Bronchial epithelial cell (primary cell): Measurements from ENCODE around the gene MMEL1. TPM values are rescaled to one million over a fixed set of nuclear protein-coding genes. Genes with fewer than 3 reads are reported as not detected.
"Not testable (repeated sequence)": the region's sequence is repeated elsewhere in the genome, so short reads cannot be mapped to it uniquely, and the experiment has no call there.

ENCODE experiments used
- DNase-seq: peaks from one replicate; pipeline ENCODE4 v3.0.0-alpha.2; 2010; ENCODE audit warnings: low read depth
- FAIRE-seq: peaks from 2 replicates; lab custom pipeline; 2011; peaks lifted over from hg19 to GRCh38; lab: Jason Lieb, UNC
- H3K27me3 ChIP-seq: 2 replicates; pipeline ENCODE4 v1.5.1; 2011; ENCODE audit warnings: low read length; ENCODE audit not compliant: control insufficient read depth, insufficient read depth
- H3K36me3 ChIP-seq: 2 replicates; pipeline ENCODE4 v1.5.1; 2011; ENCODE audit warnings: low read length; ENCODE audit not compliant: control insufficient read depth, insufficient read depth
- H3K4me3 ChIP-seq: 2 replicates; pipeline ENCODE4 v1.5.1; 2011; ENCODE audit warnings: mild to moderate bottlenecking, low read depth, low read length, control low read depth
- total RNA-seq: library from RNA; depleted of rRNA; stranded (reverse); fragments of >200 nt; gene quantifications from 2 replicates; pipeline ENCODE4 v1.2.1, GENCODE V29; 2014
- TF ChIP-seq, protein P1 (sequence below): IDR thresholded peaks from 2 replicates; pipeline ENCODE4 v1.5.1; 2011; ENCODE audit warnings: mild to moderate bottlenecking, moderate library complexity, low read length, control low read depth, inconsistent platforms; ENCODE audit not compliant: insufficient read depth, severe bottlenecking

MMEL1 gene
- total RNA-seq, 1 donor from 2014 or later: not detected

DNA sequence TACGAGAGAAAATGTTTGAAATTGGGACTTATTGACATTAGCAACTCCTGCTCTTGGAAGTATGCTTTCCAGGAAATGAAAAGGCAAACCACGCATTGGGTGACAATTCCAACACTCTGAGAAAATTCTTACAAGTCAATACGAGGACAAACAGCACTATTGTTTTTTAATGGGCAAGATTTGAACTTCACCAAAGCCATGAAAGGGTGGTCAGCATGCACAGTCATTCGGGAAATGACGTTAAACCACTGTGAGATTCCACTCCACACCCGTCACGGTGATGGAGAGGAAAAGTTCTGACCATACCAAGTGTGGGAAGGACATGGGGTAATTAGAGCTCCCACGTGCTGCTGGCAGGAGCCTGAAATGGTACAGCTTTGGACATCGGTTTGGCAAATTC, 58.5 kb downstream of the MMEL1 start:
- peaks cover 1% of the 10 kb centered on the region for H3K27me3 ChIP-seq

GRCh38 chr1:2573250-2573920, 59.4 kb downstream of the MMEL1 start:
- TF ChIP-seq, protein P1, sequence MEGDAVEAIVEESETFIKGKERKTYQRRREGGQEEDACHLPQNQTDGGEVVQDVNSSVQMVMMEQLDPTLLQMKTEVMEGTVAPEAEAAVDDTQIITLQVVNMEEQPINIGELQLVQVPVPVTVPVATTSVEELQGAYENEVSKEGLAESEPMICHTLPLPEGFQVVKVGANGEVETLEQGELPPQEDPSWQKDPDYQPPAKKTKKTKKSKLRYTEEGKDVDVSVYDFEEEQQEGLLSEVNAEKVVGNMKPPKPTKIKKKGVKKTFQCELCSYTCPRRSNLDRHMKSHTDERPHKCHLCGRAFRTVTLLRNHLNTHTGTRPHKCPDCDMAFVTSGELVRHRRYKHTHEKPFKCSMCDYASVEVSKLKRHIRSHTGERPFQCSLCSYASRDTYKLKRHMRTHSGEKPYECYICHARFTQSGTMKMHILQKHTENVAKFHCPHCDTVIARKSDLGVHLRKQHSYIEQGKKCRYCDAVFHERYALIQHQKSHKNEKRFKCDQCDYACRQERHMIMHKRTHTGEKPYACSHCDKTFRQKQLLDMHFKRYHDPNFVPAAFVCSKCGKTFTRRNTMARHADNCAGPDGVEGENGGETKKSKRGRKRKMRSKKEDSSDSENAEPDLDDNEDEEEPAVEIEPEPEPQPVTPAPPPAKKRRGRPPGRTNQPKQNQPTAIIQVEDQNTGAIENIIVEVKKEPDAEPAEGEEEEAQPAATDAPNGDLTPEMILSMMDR: no peak
- FAIRE-seq (no peak), DNase-seq (no peak)

More for the DNA sequence above, 58.5 kb downstream of the MMEL1 start:
- no peak for DNase-seq
- H3K36me3 ChIP-seq: no peaks in the 10 kb centered on the region
- TF ChIP-seq, protein P1: no peak
- no peak overlapping the region for H3K4me3 ChIP-seq
- FAIRE-seq: no peak

DNA sequence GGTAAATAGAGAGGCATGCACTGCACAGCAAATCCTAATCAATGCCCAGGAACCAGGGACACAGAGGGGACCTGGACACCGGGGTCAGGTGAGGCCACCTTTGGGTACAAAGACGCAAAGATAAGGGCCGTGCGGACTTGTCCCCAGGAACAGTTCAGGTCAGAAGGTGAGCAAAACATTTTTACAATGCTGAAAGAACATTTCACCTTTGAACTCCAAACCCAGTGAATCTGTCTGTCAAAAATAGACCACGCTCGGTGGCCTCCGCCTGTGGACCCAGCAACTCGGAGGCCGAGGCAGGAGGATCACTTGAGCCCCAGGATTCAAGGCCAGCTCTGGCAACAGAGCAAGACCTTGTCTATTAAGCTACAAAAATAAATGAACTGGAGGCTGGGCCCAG, 61.5 kb downstream of the MMEL1 start:
- TF ChIP-seq, protein P1: no peak
- no peak for FAIRE-seq
- Histone ChIP-seq H3K36me3 (no peaks in the 10 kb centered on the region), H3K27me3 (no peaks in the 10 kb centered on the region), H3K4me3 (no peak overlapping the region)
- DNase-seq: no peak

More at GRCh38 chr1:2573250-2573920, 59.4 kb downstream of the MMEL1 start:
- Histone ChIP-seq H3K36me3 (no peaks in the 10 kb centered on the region), H3K27me3 (peaks cover 1% of the 10 kb centered on the region), H3K4me3 (no peak overlapping the region)

DNA sequence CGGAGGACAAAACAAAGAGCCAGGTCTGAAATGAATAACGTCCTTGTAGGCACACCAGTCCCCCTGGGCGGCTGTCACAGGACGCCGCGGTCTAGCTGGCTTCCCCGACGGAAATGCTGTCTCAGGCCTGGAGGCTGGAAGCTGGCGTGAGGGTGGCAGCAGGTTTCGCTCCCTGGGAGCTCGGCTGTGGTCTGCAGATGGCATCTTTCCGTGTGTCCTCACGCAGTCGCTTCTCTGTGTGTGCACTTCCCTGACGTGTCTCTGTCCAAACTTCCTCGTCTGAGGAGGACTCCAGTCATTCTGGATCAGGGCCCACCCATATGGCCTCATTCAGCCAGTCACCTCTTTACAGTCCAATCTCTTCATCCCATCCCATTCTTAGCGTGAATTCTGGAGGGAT, 62.5 kb downstream of the MMEL1 start:
- Histone ChIP-seq H3K4me3 (no peak overlapping the region), H3K27me3 (peaks cover 5% of the 10 kb centered on the region), H3K36me3 (no peaks in the 10 kb centered on the region)
- FAIRE-seq (no peak), DNase-seq (no peak)
- TF ChIP-seq, protein P1: no peak

GRCh38 chr1:2569703-2570102, 63.1 kb downstream of the MMEL1 start:
- H3K4me3 ChIP-seq, DNase-seq, H3K36me3 ChIP-seq, H3K27me3 ChIP-seq: not testable (repeated sequence)
- peak; percentile 43 for FAIRE-seq

DNA sequence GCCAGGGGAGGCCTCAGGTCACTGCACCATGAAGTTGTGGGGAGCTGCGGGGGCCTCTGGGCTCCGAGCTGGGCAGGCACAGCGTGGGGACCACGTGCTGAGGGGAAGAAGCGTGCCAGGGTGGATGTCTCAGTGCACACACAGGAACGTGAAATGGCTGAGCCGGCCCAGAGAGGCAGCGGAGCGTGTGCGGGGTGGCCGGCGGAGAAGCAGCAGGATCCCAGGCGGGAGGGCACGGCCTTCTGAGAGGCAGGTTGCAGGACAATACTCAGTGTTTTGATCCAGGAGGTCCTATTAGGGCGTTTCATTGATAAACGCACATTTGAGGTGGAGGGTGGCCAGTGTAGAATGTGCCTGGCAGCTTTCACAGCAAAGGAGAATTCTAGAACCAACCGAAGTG, 63.8 kb downstream of the MMEL1 start:
- TF ChIP-seq, protein P1: no peak
- Histone ChIP-seq H3K27me3 (peaks cover 5% of the 10 kb centered on the region), H3K4me3 (no peak overlapping the region), H3K36me3 (no peaks in the 10 kb centered on the region)
- no peak for DNase-seq
- no peak for FAIRE-seq

GRCh38 chr1:2568187-2568816, 64.5 kb downstream of the MMEL1 start:
- not testable (repeated sequence) for DNase-seq, FAIRE-seq, H3K4me3 ChIP-seq, H3K36me3 ChIP-seq, H3K27me3 ChIP-seq
